Measurements from ENCODE around the gene APOE. TPM values are rescaled to one million over a fixed set of nuclear protein-coding genes. Genes with fewer than 3 reads are reported as not detected.

The APOE gene
- total and polyA plus RNA-seq, 12 donors: 6.0 to 77.8 (median 23.9) TPM

GRCh38 chr19:44900328-44901244, 5.0 kb upstream of the APOE start:
- TF ChIP-seq CTCF (IDR thresholded peaks at IDR 0.05): no peak
- no peak overlapping the region for H3K4me3 ChIP-seq
- H3K9me3 ChIP-seq: no peaks in the 10 kb centered on the region
- peaks cover 0 to 77% (median 39%) of the 10 kb centered on the region in 9 donors for H3K36me3 ChIP-seq
- peaks cover 0 to 18% (median 5%) of the 10 kb centered on the region in 9 donors for H3K4me1 ChIP-seq
- H3K27ac ChIP-seq: no peak overlapping the region
- DNase-seq (no peak), ATAC-seq (no peak)
- H3K27me3 ChIP-seq: peaks cover 0 to 13% (median 4%) of the 10 kb centered on the region in 7 donors
- WGBS, 2 donors: 93 to 94% methylated on average over 19 of the region's 19 CpGs
- intact Hi-C loops (cut with DNase I): loop anchor here in 4 of 10 donors (5.0 to 10.0 kb wide), 5 partner anchors 52 to 437 kb away; partner anchors contain the start of gene EXOC3L2 (in 1 of the 4)

GRCh38 chr19:44903216-44903601, 2.4 kb upstream of the APOE start:
- WGBS, 2 donors: 70 to 77% methylated on average over 14 to 15 of the region's 15 CpGs
- Histone ChIP-seq H3K4me1 (peaks cover 0 to 24% (median 5%) of the 10 kb centered on the region in 9 donors), H3K27me3 (peaks cover 0 to 36% (median 23%) of the 10 kb centered on the region in 7 donors), H3K4me3 (no peak overlapping the region), H3K27ac (no peak overlapping the region), H3K9me3 (no peaks in the 10 kb centered on the region), H3K36me3 (peaks cover 0 to 51% (median 24%) of the 10 kb centered on the region in 9 donors)
- intact Hi-C loops (cut with DNase I): loop anchor here in 8 of 10 donors (1.0 to 10.0 kb wide), 7 partner anchors 48 to 434 kb away; partner anchors contain the start of gene EXOC3L2 (in 1 of the 8)
- ATAC-seq (peak in 5 of 8 donors; percentile 2 to 13 (median 11)), DNase-seq (no peak)
- TF ChIP-seq CTCF (IDR thresholded peaks at IDR 0.05): no peak

- H3K4me1 ChIP-seq: peaks cover 0 to 24% (median 5%) of the 10 kb centered on the region in 9 donors
- DNase-seq: peak; percentile 58 to 78
- peak; percentile 97 to 100 (median 99) for TF ChIP-seq CTCF (IDR thresholded peaks at IDR 0.05)
- no peak overlapping the region for H3K27ac ChIP-seq
- H3K9me3 ChIP-seq: no peaks in the 10 kb centered on the region
- 19 to 21% methylated on average over 24 of the region's 24 CpGs for WGBS, 2 donors
- no peak overlapping the region for H3K4me3 ChIP-seq
- intact Hi-C loops (cut with DNase I): loop anchor here in 9 of 10 donors (1.0 to 10.0 kb wide), 7 partner anchors 47 to 433 kb away; partner anchors contain the start of gene EXOC3L2 (in 1 of the 9)
- H3K27me3 ChIP-seq: peaks cover 0 to 36% (median 23%) of the 10 kb centered on the region in 7 donors
- peaks cover 0 to 45% (median 23%) of the 10 kb centered on the region in 9 donors for H3K36me3 ChIP-seq
- ATAC-seq: peak; percentile 56 to 87 (median 74)
Measured at GRCh38 chr19:44903602-44904425, 1.8 kb upstream of the APOE start.
